ENCODE measurements around the gene CASP10. TPM values are rescaled to one million over a fixed set of nuclear protein-coding genes. Genes with fewer than 3 reads are reported as not detected.

CASP10 gene
- total and polyA plus RNA-seq, 2 of the 13 experiments (the other 11 are each of a cell fraction or from before 2014, with no cell fraction given), result 22.2 to 23.8 TPM

- TF ChIP-seq DDIT3 (CRISPR knock-in tag; IDR thresholded peaks at IDR 0.05), result no peak
- no peak for TF ChIP-seq MAFF (IDR thresholded peaks at IDR 0.05; ENCODE audit: low read depth, low read length)
- TF ChIP-seq ELF3 (CRISPR knock-in tag; IDR thresholded peaks at IDR 0.05), result no peak
- TF ChIP-seq ZFY (CRISPR knock-in tag; IDR thresholded peaks at IDR 0.05), result no peak
- TF ChIP-seq, protein P1, sequence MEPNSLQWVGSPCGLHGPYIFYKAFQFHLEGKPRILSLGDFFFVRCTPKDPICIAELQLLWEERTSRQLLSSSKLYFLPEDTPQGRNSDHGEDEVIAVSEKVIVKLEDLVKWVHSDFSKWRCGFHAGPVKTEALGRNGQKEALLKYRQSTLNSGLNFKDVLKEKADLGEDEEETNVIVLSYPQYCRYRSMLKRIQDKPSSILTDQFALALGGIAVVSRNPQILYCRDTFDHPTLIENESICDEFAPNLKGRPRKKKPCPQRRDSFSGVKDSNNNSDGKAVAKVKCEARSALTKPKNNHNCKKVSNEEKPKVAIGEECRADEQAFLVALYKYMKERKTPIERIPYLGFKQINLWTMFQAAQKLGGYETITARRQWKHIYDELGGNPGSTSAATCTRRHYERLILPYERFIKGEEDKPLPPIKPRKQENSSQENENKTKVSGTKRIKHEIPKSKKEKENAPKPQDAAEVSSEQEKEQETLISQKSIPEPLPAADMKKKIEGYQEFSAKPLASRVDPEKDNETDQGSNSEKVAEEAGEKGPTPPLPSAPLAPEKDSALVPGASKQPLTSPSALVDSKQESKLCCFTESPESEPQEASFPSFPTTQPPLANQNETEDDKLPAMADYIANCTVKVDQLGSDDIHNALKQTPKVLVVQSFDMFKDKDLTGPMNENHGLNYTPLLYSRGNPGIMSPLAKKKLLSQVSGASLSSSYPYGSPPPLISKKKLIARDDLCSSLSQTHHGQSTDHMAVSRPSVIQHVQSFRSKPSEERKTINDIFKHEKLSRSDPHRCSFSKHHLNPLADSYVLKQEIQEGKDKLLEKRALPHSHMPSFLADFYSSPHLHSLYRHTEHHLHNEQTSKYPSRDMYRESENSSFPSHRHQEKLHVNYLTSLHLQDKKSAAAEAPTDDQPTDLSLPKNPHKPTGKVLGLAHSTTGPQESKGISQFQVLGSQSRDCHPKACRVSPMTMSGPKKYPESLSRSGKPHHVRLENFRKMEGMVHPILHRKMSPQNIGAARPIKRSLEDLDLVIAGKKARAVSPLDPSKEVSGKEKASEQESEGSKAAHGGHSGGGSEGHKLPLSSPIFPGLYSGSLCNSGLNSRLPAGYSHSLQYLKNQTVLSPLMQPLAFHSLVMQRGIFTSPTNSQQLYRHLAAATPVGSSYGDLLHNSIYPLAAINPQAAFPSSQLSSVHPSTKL (CRISPR knock-in tag; IDR thresholded peaks at IDR 0.05), result no peak
- no peak for TF ChIP-seq ZBTB1 (CRISPR knock-in tag; IDR thresholded peaks at IDR 0.05; ENCODE audit: borderline replicate concordance)
- TF ChIP-seq ZNF382 (CRISPR knock-in tag; IDR thresholded peaks at IDR 0.05; ENCODE audit: borderline replicate concordance), result no peak
- TF ChIP-seq, protein P2, sequence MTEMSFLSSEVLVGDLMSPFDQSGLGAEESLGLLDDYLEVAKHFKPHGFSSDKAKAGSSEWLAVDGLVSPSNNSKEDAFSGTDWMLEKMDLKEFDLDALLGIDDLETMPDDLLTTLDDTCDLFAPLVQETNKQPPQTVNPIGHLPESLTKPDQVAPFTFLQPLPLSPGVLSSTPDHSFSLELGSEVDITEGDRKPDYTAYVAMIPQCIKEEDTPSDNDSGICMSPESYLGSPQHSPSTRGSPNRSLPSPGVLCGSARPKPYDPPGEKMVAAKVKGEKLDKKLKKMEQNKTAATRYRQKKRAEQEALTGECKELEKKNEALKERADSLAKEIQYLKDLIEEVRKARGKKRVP (CRISPR knock-in tag; IDR thresholded peaks at IDR 0.05), result no peak
- no peak for TF ChIP-seq CENPT (CRISPR knock-in tag; IDR thresholded peaks at IDR 0.05; ENCODE audit: low read depth)
- no peak for TF ChIP-seq FUBP1 (CRISPR knock-in tag; IDR thresholded peaks at IDR 0.05; ENCODE audit: borderline replicate concordance)
- TF ChIP-seq BCLAF1 (IDR thresholded peaks at IDR 0.05), result no peak
- no peak for TF ChIP-seq REL (CRISPR knock-in tag; conservative IDR thresholded peaks at IDR 0.05)
- TF ChIP-seq ATF7 (IDR thresholded peaks at IDR 0.05), result no peak
- TF ChIP-seq ATF7 (CRISPR knock-in tag; IDR thresholded peaks at IDR 0.05), result no peak
- TF ChIP-seq IRF2 (CRISPR knock-in tag; IDR thresholded peaks at IDR 0.05), result no peak
- TF ChIP-seq ZNF253 (CRISPR knock-in tag; IDR thresholded peaks at IDR 0.05; ENCODE audit: borderline replicate concordance), result no peak
- TF ChIP-seq ZNF577 (CRISPR knock-in tag; IDR thresholded peaks at IDR 0.05; ENCODE audit: borderline replicate concordance, low read depth), result no peak
- TF ChIP-seq ZBTB8A (CRISPR knock-in tag; IDR thresholded peaks at IDR 0.05; ENCODE audit: borderline replicate concordance, low read depth), result no peak
- TF ChIP-seq ZSCAN9 (CRISPR knock-in tag; IDR thresholded peaks at IDR 0.05; ENCODE audit: borderline replicate concordance), result no peak
Measured at GRCh38 chr2:201203916-201204654, 21.1 kb downstream of the CASP10 start (continued).

Measured in HepG2 (cell line).